Measurements from ENCODE around the gene MAST2. TPM values are rescaled to one million over a fixed set of nuclear protein-coding genes. Genes with fewer than 3 reads are reported as not detected.
A peak's percentile ranks its signal among the peaks of the same experiment; 100 is the strongest.

The MAST2 gene
- total and polyA plus RNA-seq, 2 of the 4 experiments (the other 2 are of a cell fraction): 14.2 to 41.0 TPM

- H4K5ac ChIP-seq (ENCODE audit: low read depth, low read length): no peak overlapping the region
- H3K4ac ChIP-seq (ENCODE audit: low read depth, low read length): no peak overlapping the region
- H3K79me1 ChIP-seq (ENCODE audit: low read depth in 1 of 2, low read length in 2 of 2): peaks cover 21 to 63% of the 10 kb centered on the region in 2 experiments
- H3K4me2 ChIP-seq (ENCODE audit: low read depth, low read length): peak overlapping the region; percentile 36
- H2BK5ac ChIP-seq (ENCODE audit: low read depth, low read length, poor library complexity, severe bottlenecking): no peak overlapping the region
- intact Hi-C loops (cut with micrococcal nuclease): no loop called here
- DNase-seq (no peak), ATAC-seq (ENCODE audit: low read depth) (peak; percentile 55)
- peaks cover 8% of the 10 kb centered on the region; the same call in 1 of the 2 replicates for H3K4me1 ChIP-seq (ENCODE audit: control insufficient read depth, insufficient read depth, low read length)
- no peak overlapping the region for H3K27ac ChIP-seq (ENCODE audit: insufficient read depth, low read length)
- H2AK5ac ChIP-seq (ENCODE audit: low read depth, low read length): no peak overlapping the region
- TF ChIP-seq FOS (IDR thresholded peaks at IDR 0.05; ENCODE audit: low read depth, low read length) (no peak), ELK1 (IDR thresholded peaks at IDR 0.05; ENCODE audit: borderline replicate concordance, low read depth, low read length) (no peak), NFE2L2 (IDR thresholded peaks at IDR 0.05; ENCODE audit: low read depth, low read length) (no peak), POLR2A (IDR thresholded peaks at IDR 0.05; ENCODE audit: low read depth, low read length) (no peak), MAFK (IDR thresholded peaks at IDR 0.05; ENCODE audit: low read depth, low read length) (no peak), RCOR1 (IDR thresholded peaks at IDR 0.05; ENCODE audit: insufficient replicate concordance, low read length) (no peak), RFX5 (IDR thresholded peaks at IDR 0.05; ENCODE audit: low read depth, low read length) (no peak), USF2 (IDR thresholded peaks at IDR 0.05; ENCODE audit: low read depth, low read length) (no peak), MAZ (IDR thresholded peaks at IDR 0.05; ENCODE audit: borderline replicate concordance, low read depth, low read length) (no peak), SMC3 (IDR thresholded peaks at IDR 0.05; ENCODE audit: low read depth, low read length) (no peak), MXI1 (IDR thresholded peaks at IDR 0.05; ENCODE audit: borderline replicate concordance, low read depth, low read length) (no peak), CHD1 (IDR thresholded peaks at IDR 0.05; ENCODE audit: low read depth, low read length) (no peak), BHLHE40 (IDR thresholded peaks at IDR 0.05; ENCODE audit: low read depth, low read length) (no peak)
- H3K36me3 ChIP-seq (ENCODE audit: control insufficient read depth, insufficient read depth, low read length): no peaks in the 10 kb centered on the region
- H3K56ac ChIP-seq (ENCODE audit: extremely low read depth, insufficient read depth, low read length): no peak overlapping the region
- WGBS, 2 experiments (ENCODE audit: extremely low coverage in 2 of 2, insufficient read length in 1 of 2): no CpG with 5 or more reads among the region's 2 CpGs
- H4K91ac ChIP-seq (ENCODE audit: insufficient read depth, low read depth, low read length): no peak overlapping the region
- H2BK120ac ChIP-seq (ENCODE audit: low read depth, low read length): no peak overlapping the region
- no peak overlapping the region for H3K9ac ChIP-seq (ENCODE audit: low read depth, low read length)
- H4K20me1 ChIP-seq (ENCODE audit: insufficient read depth, low read length): no peaks in the 10 kb centered on the region; the same call in 1 of the 2 replicates
- BruUV-seq (replicated peaks): no TSS peak
- H2BK20ac ChIP-seq (ENCODE audit: low read depth, low read length): no peak overlapping the region
- H3K18ac ChIP-seq (ENCODE audit: low read depth, low read length): no peak overlapping the region
- H2AFZ ChIP-seq (replicated peaks; ENCODE audit: low read length, poor library complexity): no peak overlapping the region
- H3K23ac ChIP-seq (ENCODE audit: low read depth, low read length): peak overlapping the region; percentile 6; the same call in 1 of the 2 replicates
- peak overlapping the region; percentile 8; the same call in 1 of the 2 replicates for H3K14ac ChIP-seq (replicated peaks; ENCODE audit: low read depth, low read length)
- POLR2A ChIA-PET (ENCODE audit: unreplicated experiment): no interaction called here
- H2BK15ac ChIP-seq (ENCODE audit: low read depth, low read length): no peak overlapping the region
- H3K9me3 ChIP-seq (ENCODE audit: control insufficient read depth, insufficient read depth, low read length): no peaks in the 10 kb centered on the region
- 0 out of 2 replicates have a peak, but pooled peaks cover 2% of the 10 kb centered on the region for H3K9me1 ChIP-seq (ENCODE audit: insufficient read depth, low read length)
- CTCF ChIA-PET: no interaction called here
- H4K8ac ChIP-seq (ENCODE audit: low read depth in 2 of 2, low read length in 2 of 2): no peak overlapping the region
- H2AK9ac ChIP-seq (replicated peaks; ENCODE audit: low read depth, low read length, poor library complexity): no peak overlapping the region
- H3K4me3 ChIP-seq (ENCODE audit: insufficient read depth, low read depth, low read length): no peak overlapping the region
- in situ Hi-C loops (cut with MboI; ENCODE audit: low sequenced_read_pairs): no loop called here
- dilution Hi-C loops (cut with HindIII; ENCODE audit: low sequenced_read_pairs, unreplicated experiment): no loop called here
- H3K27me3 ChIP-seq (ENCODE audit: control insufficient read depth, insufficient read depth, low read length): no peaks in the 10 kb centered on the region
These were observed 59.8 kb downstream of the MAST2 start for GRCh38 chr1:45863218-45863617.

All from IMR-90 (cell line).